Activated gamma-delta T cell (primary cell): ENCODE measurements around the gene ADIPOQ.
"Not testable (repeated sequence)": the region's sequence is repeated elsewhere in the genome, so short reads cannot be mapped to it uniquely, and the experiment has no call there.

ENCODE experiments used
- DNase-seq: peaks from one replicate; lab custom pipeline; 2025; lab: John Stamatoyannopoulos, UW

The ADIPOQ gene

GRCh38 chr3:186870421-186871201 is 28.1 kb downstream of the ADIPOQ start:
- no peak for DNase-seq

DNA sequence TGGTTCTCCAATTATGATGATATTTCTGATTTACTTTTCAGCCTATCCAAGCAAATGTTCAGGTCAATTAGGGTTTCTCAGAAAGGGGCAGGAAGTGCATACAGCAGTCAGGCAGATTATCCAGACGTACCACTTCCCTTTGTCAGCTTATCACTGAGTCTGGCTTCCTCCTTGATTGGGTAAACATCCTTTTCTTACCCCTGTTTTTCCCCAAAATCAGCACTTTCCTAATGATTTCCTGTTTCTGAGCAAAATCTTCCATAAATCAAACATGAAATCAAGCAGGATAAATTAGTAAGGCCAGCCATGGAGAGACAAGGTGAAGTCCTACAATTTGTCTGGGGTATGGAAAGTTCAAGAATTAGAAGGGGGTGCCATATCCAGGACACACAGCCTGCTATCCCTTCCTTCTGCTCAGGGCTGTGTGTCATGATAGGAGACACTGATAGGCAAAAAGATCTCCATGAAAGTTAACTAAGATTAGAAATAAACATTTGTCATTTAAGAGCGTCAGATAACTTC is 29.0 kb downstream of the ADIPOQ start:
- no peak for DNase-seq

DNA sequence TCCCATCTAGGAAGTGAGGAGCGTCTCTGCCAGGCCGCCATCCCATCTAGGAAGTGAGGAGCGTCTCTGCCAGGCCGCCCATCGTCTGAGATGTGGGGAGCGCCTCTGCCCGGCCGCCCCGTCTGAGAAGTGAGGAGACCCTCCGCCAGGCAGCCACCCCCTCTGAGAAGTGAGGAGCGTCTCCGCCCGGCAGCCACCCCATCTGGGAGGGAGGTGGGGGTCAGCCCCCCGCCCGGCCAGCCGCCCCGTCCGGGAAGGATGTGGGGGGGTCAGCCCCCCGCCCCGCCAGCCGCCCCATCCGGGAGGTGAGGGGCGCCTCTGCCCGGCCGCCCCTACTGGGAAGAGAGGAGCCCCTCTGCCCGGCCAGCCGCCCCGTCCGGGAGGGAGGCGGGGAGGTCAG is 31.3 kb downstream of the ADIPOQ start:
- not testable (repeated sequence) for DNase-seq

GRCh38 chr3:186874216-186874615 is 31.7 kb downstream of the ADIPOQ start:
- DNase-seq = not testable (repeated sequence)

GRCh38 chr3:186874841-186875240 is 32.3 kb downstream of the ADIPOQ start:
- DNase-seq = not testable (repeated sequence)

DNA sequence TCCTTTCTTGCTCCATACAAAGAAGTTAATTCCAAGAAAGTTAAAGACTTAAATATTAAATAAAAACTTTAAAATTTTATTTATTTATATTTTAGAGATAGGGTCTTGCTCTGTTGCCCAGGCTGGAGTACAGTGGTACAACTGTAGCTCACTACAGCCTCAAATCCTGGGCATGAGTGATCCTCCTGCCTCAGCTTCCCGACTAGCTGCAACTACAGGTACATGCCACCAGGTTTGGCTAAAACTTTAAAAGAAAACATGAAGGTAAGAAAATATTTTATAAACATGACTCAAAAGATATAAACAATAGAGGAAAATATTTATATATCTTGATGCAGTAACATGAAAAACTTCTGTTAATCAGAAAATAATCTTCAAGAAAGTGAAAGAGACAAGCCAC is 33.2 kb downstream of the ADIPOQ start:
- DNase-seq = no peak

GRCh38 chr3:186879781-186880180 is 37.3 kb downstream of the ADIPOQ start:
- DNase-seq = no peak

GRCh38 chr3:186880406-186880805 is 37.9 kb downstream of the ADIPOQ start:
- no peak for DNase-seq

- DNase-seq = no peak
These were observed 39.6 kb downstream of the ADIPOQ start for GRCh38 chr3:186882150-186882524.

DNA sequence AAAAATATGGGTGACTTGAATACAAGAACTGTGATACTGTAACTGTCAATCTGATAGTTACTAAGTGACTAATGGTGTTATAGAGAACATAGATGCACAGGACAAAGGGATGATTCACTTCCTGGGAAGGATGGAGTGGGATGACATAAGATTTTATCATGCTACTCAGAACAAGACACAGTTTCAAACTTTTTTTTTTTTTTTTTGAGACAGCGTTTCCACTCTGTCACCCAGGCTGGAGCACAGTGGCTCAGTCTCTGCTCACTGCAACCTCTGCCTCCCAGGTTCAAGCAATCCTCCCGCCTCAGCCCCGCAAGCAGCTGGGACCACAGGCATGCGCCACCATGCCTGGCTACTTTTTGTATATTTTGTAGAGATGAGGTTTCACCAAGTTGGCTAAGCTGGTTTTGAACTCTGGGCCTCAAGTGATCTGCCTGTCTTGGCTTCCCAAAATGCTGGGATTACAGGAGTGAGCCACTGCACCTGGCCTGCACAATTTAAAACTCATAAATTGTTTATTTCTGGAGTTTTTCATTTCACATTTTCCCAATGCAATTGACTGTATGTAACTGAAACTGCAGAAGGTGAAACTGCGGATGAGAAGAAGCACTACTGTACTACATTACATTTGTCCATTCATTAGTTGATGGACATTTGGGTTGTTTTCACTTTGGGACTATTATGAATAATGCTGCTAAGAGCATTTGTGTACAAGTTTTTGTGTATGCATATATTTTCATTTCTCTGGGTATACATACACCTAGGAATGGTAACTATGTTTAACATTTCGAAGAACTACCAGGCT is 40.6 kb downstream of the ADIPOQ start:
- DNase-seq = no peak

- DNase-seq = no peak
These were observed 41.2 kb downstream of the ADIPOQ start for GRCh38 chr3:186883686-186884058.

GRCh38 chr3:186884868-186885267 is 42.4 kb downstream of the ADIPOQ start:
- DNase-seq = not testable (repeated sequence)

- no peak for DNase-seq
These were observed 43.9 kb downstream of the ADIPOQ start for GRCh38 chr3:186886202-186886981.

- DNase-seq = not testable (repeated sequence)
These were observed 45.0 kb downstream of the ADIPOQ start for GRCh38 chr3:186887507-186887938.

DNA sequence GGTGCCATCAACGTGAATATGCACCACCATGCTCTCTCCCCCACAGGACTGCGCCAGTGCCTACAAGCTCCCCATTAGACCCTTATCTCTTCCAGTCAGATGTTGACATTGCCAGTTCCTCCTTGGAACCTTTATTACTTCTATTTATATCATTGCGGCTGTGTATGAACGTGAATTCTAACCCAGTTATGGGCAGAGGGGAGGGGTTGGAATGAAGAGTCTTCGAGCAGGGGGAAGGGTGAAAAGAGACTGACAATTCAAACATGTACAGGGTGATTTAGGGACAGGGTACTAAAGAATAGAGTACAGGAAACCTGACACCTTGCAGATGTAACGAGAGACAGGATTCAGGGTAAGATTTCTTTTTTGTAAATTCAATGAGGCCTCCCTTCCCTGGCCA is 46.1 kb downstream of the ADIPOQ start:
- no peak for DNase-seq

- not testable (repeated sequence) for DNase-seq
These were observed 47.2 kb downstream of the ADIPOQ start for GRCh38 chr3:186889698-186890097.

- DNase-seq = no peak
These were observed 48.4 kb downstream of the ADIPOQ start for GRCh38 chr3:186890911-186891310.

- not testable (repeated sequence) for DNase-seq
These were observed 50.6 kb downstream of the ADIPOQ start for GRCh38 chr3:186893071-186893470.

DNA sequence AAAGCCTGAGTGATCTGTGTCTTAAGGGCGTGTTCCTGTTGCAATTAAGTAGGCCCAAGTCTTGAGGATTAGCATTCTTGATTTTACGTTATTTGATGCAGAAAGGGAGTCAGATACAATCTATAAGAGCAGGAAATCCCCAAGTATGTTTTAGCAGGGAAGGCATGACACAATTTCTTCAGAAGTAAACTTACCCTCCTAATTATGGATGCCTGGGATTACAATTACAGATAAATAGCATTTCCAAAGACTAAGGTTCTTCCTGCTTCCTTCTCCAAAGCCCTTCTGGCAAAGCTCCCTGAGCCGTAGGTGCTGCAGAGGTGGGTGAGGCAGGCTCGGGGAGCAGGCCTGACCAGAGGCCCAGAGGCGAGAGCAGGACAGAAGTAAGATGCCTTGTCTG is 52.9 kb downstream of the ADIPOQ start:
- DNase-seq = no peak

DNA sequence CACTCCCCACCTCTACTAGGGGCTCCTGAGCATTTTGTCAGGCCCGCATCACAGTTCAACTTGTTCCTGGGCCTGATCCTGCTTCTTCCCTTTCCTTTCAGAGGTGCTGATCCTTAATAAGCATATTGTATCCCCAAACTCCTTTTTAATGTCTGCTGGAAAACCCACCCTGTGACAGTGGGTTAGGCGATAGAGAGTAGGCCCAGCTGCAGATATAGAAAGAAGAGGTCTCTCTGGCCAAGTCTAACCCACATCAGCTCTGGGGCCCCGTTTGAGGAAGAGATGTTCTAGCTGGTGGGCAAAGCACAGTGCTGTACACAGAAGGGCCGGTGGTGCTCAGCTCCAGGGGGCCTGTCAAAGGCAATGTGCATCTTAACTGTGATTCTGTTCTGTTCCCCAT is 53.5 kb downstream of the ADIPOQ start:
- no peak for DNase-seq

- DNase-seq = no peak
These were observed 54.4 kb downstream of the ADIPOQ start for GRCh38 chr3:186896875-186897274.

GRCh38 chr3:186901135-186901734 is 58.7 kb downstream of the ADIPOQ start:
- DNase-seq = no peak
